H1 (cell line): ENCODE results near the gene RAB31. TPM values are rescaled to one million over a fixed set of nuclear protein-coding genes. Genes with fewer than 3 reads are reported as not detected.

Experiments used
- CTCF ChIA-PET: fragments of 300-600 bp; sonication (Branson Sonifier 250); formaldehyde crosslinking; loops from one replicate; lab custom pipeline; 2021; ENCODE audit not compliant: partially characterized antibody; lab: Charles Lee
- POLR2A ChIA-PET: fragments of 300-600 bp; sonication (Branson Sonifier 250); formaldehyde crosslinking; loops from one replicate; lab custom pipeline; 2021; ENCODE audit warnings: inconsistent platforms; ENCODE audit not compliant: partially characterized antibody; lab: Charles Lee
- DNase-seq, 2 experiments: peaks; one replicate each; pipeline versions ENCODE4 v3.0.0 to v3.0.0-alpha.2; 2010 to 2022; ENCODE audit warnings: low spot score in 2 of 2, low read depth in 1 of 2, mixed read lengths in 1 of 2
- FAIRE-seq: peaks from 2 replicates; lab custom pipeline; 2011; peaks lifted over from hg19 to GRCh38; lab: Jason Lieb, UNC
- H2AFZ ChIP-seq: 2 replicates; pipeline ENCODE4 v1.8.1; 2012; ENCODE audit warnings: low read length, inconsistent platforms
- H2AK5ac ChIP-seq: 2 replicates; pipeline ENCODE4 v1.6.1; 2013; ENCODE audit warnings: low read depth, low read length
- H2BK120ac ChIP-seq: replicated peaks from 2 replicates; pipeline ENCODE3; 2013; ENCODE audit warnings: low read depth, low read length, inconsistent platforms
- H2BK12ac ChIP-seq: 2 replicates; pipeline ENCODE4 v1.6.1; 2013; ENCODE audit warnings: low read depth, low read length
- H2BK15ac ChIP-seq: 2 replicates; pipeline ENCODE4 v1.6.1; 2013; ENCODE audit warnings: low read length
- H2BK20ac ChIP-seq: 2 replicates; pipeline ENCODE4 v1.6.1; 2013; ENCODE audit warnings: low read length
- H2BK5ac ChIP-seq: 2 replicates; pipeline ENCODE4 v1.6.1; 2013; ENCODE audit warnings: low read depth, low read length
- H3K14ac ChIP-seq: 2 replicates; pipeline ENCODE4 v1.6.1; 2013; ENCODE audit warnings: inconsistent platforms; ENCODE audit not compliant: insufficient read length
- H3K18ac ChIP-seq: 2 replicates; pipeline ENCODE4 v1.6.1; 2013; ENCODE audit warnings: low read length; ENCODE audit errors: extremely low read depth
- H3K23ac ChIP-seq: 2 replicates; pipeline ENCODE4 v1.6.1; 2013; ENCODE audit warnings: inconsistent platforms; ENCODE audit not compliant: insufficient read length
- H3K23me2 ChIP-seq: 2 replicates; pipeline ENCODE4 v1.6.1; 2013; ENCODE audit warnings: low read depth, low read length
- H3K27ac ChIP-seq: 2 replicates; pipeline ENCODE4 v1.6.1; 2011; ENCODE audit warnings: low read depth, low read length, inconsistent platforms
- H3K27me3 ChIP-seq, 4 experiments: replicated peaks in 1 of 4; 1 replicate in 1 of 4; 2 replicates in 3 of 4; pipeline versions ENCODE4 v1.6.1 to v1.8.1; 2011 to 2013; ENCODE audit warnings: low read length in 3 of 4, mild to moderate bottlenecking in 3 of 4, inconsistent platforms in 2 of 4, mixed read lengths in 2 of 4, moderate library complexity in 1 of 4; ENCODE audit not compliant: control insufficient read depth in 3 of 4, insufficient read depth in 3 of 4; ENCODE audit errors: extremely low read depth in 1 of 4
- H3K36me3 ChIP-seq, 4 experiments: 2 replicates each; pipeline versions ENCODE4 v1.6.1 to v1.8.1; 2011 to 2013; ENCODE audit warnings: mild to moderate bottlenecking in 4 of 4, low read length in 3 of 4, moderate library complexity in 2 of 4, control low read depth in 1 of 4, inconsistent platforms in 1 of 4; ENCODE audit not compliant: insufficient read depth in 4 of 4, control insufficient read depth in 2 of 4
- H3K4ac ChIP-seq: replicated peaks from 2 replicates; pipeline ENCODE3; 2013; ENCODE audit warnings: low read length, low read depth, mixed read lengths, inconsistent platforms; ENCODE audit not compliant: insufficient read length
- H3K4me1 ChIP-seq, 4 experiments: replicated peaks in 1 of 4; 1 replicate in 1 of 4; 2 replicates in 3 of 4; pipeline versions ENCODE4 v1.6.1 to v1.8.1; 2011 to 2013; ENCODE audit warnings: low read length in 3 of 4, inconsistent platforms in 2 of 4, mixed read lengths in 1 of 4; ENCODE audit not compliant: insufficient read depth in 4 of 4, control insufficient read depth in 3 of 4
- H3K4me2 ChIP-seq, 2 experiments: 2 replicates each; pipeline versions ENCODE4 v1.6.1 to v1.8.1; 2011 to 2013; ENCODE audit warnings: low read depth in 2 of 2, low read length in 2 of 2, control low read depth in 1 of 2, inconsistent platforms in 1 of 2, mild to moderate bottlenecking in 1 of 2; ENCODE audit not compliant: insufficient read depth in 1 of 2
- H3K4me3 ChIP-seq, 4 experiments: fragments of 200-600, 300-600 bp in 1 of 4; sonication (generic), shearing (Covaris generic), sonication (Bioruptor Twin) in 1 of 4; 2 replicates each; pipeline versions ENCODE4 v1.5.1 to v1.8.1; 2011 to 2016; ENCODE audit warnings: low read length in 4 of 4, low read depth in 3 of 4, control low read depth in 2 of 4, inconsistent platforms in 2 of 4, mild to moderate bottlenecking in 2 of 4, mixed read lengths in 1 of 4, moderate library complexity in 1 of 4; ENCODE audit not compliant: insufficient read depth in 2 of 4; ENCODE audit errors: extremely low read depth in 1 of 4
- H3K56ac ChIP-seq: replicated peaks from 2 replicates; pipeline ENCODE3; 2013; ENCODE audit warnings: low read depth, mild to moderate bottlenecking, mixed read lengths, low read length, inconsistent platforms; ENCODE audit not compliant: insufficient read length
- H3K79me1 ChIP-seq: 2 replicates; pipeline ENCODE4 v1.6.1; 2013; ENCODE audit warnings: low read depth, low read length, control low read depth
- H3K79me2 ChIP-seq, 2 experiments: 2 replicates each; pipeline versions ENCODE4 v1.6.1 to v1.8.1; 2012 to 2013; ENCODE audit warnings: low read length in 2 of 2, mild to moderate bottlenecking in 2 of 2, inconsistent platforms in 1 of 2; ENCODE audit not compliant: insufficient read depth in 2 of 2, control insufficient read depth in 1 of 2
- H3K9ac ChIP-seq, 4 experiments: replicated peaks in 1 of 4; 1 replicate in 1 of 4; 2 replicates in 3 of 4; pipeline versions ENCODE4 v1.6.1 to v1.8.1; 2011 to 2013; ENCODE audit warnings: low read depth in 3 of 4, low read length in 3 of 4, control low read depth in 2 of 4, mild to moderate bottlenecking in 2 of 4, moderate library complexity in 2 of 4, inconsistent platforms in 1 of 4; ENCODE audit errors: extremely low read depth in 1 of 4
- H3K9me3 ChIP-seq, 2 experiments: 2 replicates each; pipeline versions ENCODE4 v1.6.1 to v1.8.1; 2012 to 2013; ENCODE audit warnings: mild to moderate bottlenecking in 2 of 2, moderate library complexity in 2 of 2, control low read depth in 1 of 2, inconsistent platforms in 1 of 2, low read depth in 1 of 2, low read length in 1 of 2, mixed read lengths in 1 of 2; ENCODE audit not compliant: insufficient read depth in 2 of 2
- H4K20me1 ChIP-seq, 2 experiments: replicated peaks in 1 of 2; 2 replicates each; pipeline versions ENCODE3 to v1.8.1; 2011 to 2013; ENCODE audit warnings: inconsistent platforms in 2 of 2, low read length in 2 of 2, mild to moderate bottlenecking in 1 of 2; ENCODE audit not compliant: insufficient read depth in 2 of 2, control insufficient read depth in 1 of 2
- H4K5ac ChIP-seq: 2 replicates; pipeline ENCODE4 v1.6.1; 2013; ENCODE audit warnings: low read length, low read depth, mixed read lengths, inconsistent platforms; ENCODE audit not compliant: insufficient read length
- H4K8ac ChIP-seq: 2 replicates; pipeline ENCODE4 v1.8.0; 2013; ENCODE audit warnings: mild to moderate bottlenecking, moderate library complexity, low read length, inconsistent platforms; ENCODE audit not compliant: insufficient read depth; ENCODE audit errors: extremely low read depth
- H4K91ac ChIP-seq: replicated peaks from 2 replicates; pipeline ENCODE3; 2013; ENCODE audit warnings: low read length, mixed read lengths, inconsistent platforms; ENCODE audit not compliant: insufficient read length
- EP300 ChIP-seq, 2 experiments: IDR thresholded peaks; 1 replicate in 1 of 2; 2 replicates in 1 of 2; pipeline ENCODE4 v1.6.1; 2011 to 2012; ENCODE audit warnings: low read depth in 2 of 2, low read length in 2 of 2, mild to moderate bottlenecking in 2 of 2, borderline replicate concordance in 1 of 2, inconsistent platforms in 1 of 2, moderate library complexity in 1 of 2
- PHF8 ChIP-seq: fragments of 200-600 bp; sonication (generic); conservative IDR thresholded peaks from 2 replicates; pipeline ENCODE4 v1.7.1; 2012; ENCODE audit warnings: low read depth, mild to moderate bottlenecking, inconsistent platforms, low read length, moderate library complexity
- SAP30 ChIP-seq: fragments of 300-600 bp; sonication (generic); IDR thresholded peaks from 2 replicates; pipeline ENCODE4 v1.7.1; 2012; ENCODE audit warnings: low read length, moderate library complexity, mild to moderate bottlenecking, inconsistent platforms; ENCODE audit not compliant: insufficient read depth, insufficient replicate concordance
- SIN3A ChIP-seq, 2 experiments: IDR thresholded peaks in 1 of 2; conservative IDR thresholded peaks in 1 of 2; 2 replicates each; pipeline ENCODE4 v1.6.1; 2011 to 2012; ENCODE audit warnings: low read length in 2 of 2, improper control_type of control experiment in 1 of 2, low read depth in 1 of 2, mild to moderate bottlenecking in 1 of 2
- SRF ChIP-seq: IDR thresholded peaks from 2 replicates; pipeline ENCODE4 v1.6.1; 2011; ENCODE audit warnings: mild to moderate bottlenecking, low read depth, low read length, moderate library complexity
- TAF1 ChIP-seq: IDR thresholded peaks from 2 replicates; pipeline ENCODE4 v1.6.1; 2011; ENCODE audit warnings: mild to moderate bottlenecking, low read depth, low read length
- TBP ChIP-seq: IDR thresholded peaks from 2 replicates; pipeline ENCODE4 v1.6.1; 2011; ENCODE audit warnings: low read depth, low read length, improper control_type of control experiment
- WGBS, 2 experiments: shearing (Covaris generic) in 1 of 2; methylation state at CpG; one replicate each; pipeline versions ENCODE4 v1.1.6 to v1.1.7; 2013 to 2015; ENCODE audit warnings: low lambda C conversion rate in 2 of 2, mixed read lengths in 2 of 2, inconsistent platforms in 1 of 2, low coverage in 1 of 2, missing lambda C conversion rate in 1 of 2; ENCODE audit not compliant: insufficient replicate concordance in 2 of 2, insufficient coverage in 1 of 2, insufficient read length in 1 of 2; ENCODE audit errors: extremely low coverage in 1 of 2, missing lambda C conversion rate in 1 of 2; 5-methylcytosine and 5-hydroxymethylcytosine counted together
- polyA plus RNA-seq, 7 experiments: library from polyadenylated mRNA; depleted of rRNA in 3 of 7; stranded (reverse) in 5 of 7; unstranded in 2 of 7; fragments of >200 nt in 5 of 7; fragments of 200-250 nt in 2 of 7; gene quantifications; 1 replicate in 5 of 7; 2 replicates in 1 of 7; 4 replicates in 1 of 7; pipeline versions ENCODE4 v1.2.1 to v1.2.3, GENCODE V29; 2011 to 2013; ENCODE audit warnings: missing spikeins in 2 of 7, mixed read lengths in 2 of 7
- total RNA-seq: library from RNA; stranded (reverse); fragmentation: NEBNext Ultra II Directional; extraction: Animal tissue kit (Norgen Biotek cat#: 25700); gene quantifications from 2 replicates; pipeline ENCODE4 v1.2.1, GENCODE V29; 2021

RAB31 gene
- total and polyA plus RNA-seq, 2 of the 8 experiments (the other 6 are each of a cell fraction or from before 2014, with no cell fraction given), result 15.2 to 40.9 TPM

GRCh38 chr18:9751371-9752031 is 43.4 kb downstream of the RAB31 start:
- DNase-seq (peak in 1 of 2 experiments; percentile 16), FAIRE-seq (no peak)
- H2BK15ac ChIP-seq, result no peak overlapping the region
- no peak overlapping the region for H3K14ac ChIP-seq
- CTCF ChIA-PET, result interaction anchor here (0.7 to 1.0 kb wide), 2 partner anchors 67 to 220 kb away, joined by 3 to 4 read pairs; no protein-coding TSS in a partner anchor
- no peaks in the 10 kb centered on the region for H3K23me2 ChIP-seq
- H2BK5ac ChIP-seq, result no peak overlapping the region
- no peaks in the 10 kb centered on the region for H3K9me3 ChIP-seq
- no peak overlapping the region for H2BK12ac ChIP-seq
- no peaks in the 10 kb centered on the region for H4K20me1 ChIP-seq
- POLR2A ChIA-PET, result no interaction called here
- H2BK20ac ChIP-seq, result no peak overlapping the region
- H3K23ac ChIP-seq, result no peak overlapping the region
- H3K27me3 ChIP-seq, result no peaks in the 10 kb centered on the region
- no peak overlapping the region for H4K91ac ChIP-seq
- TF ChIP-seq EP300 (IDR thresholded peaks at IDR 0.05; ENCODE audit: borderline replicate concordance in 1 of 2, low read depth in 2 of 2, low read length in 2 of 2), result no peak
- no peak for TF ChIP-seq TBP
- TF ChIP-seq SIN3A (conservative IDR thresholded peaks at IDR 0.05 in 1 of 2, IDR thresholded peaks at IDR 0.05 in 1 of 2; ENCODE audit: low read depth in 1 of 2, low read length in 2 of 2), result no peak
- no peak for TF ChIP-seq TAF1
- TF ChIP-seq PHF8, result no peak
- TF ChIP-seq SRF, result no peak
- no peak for TF ChIP-seq SAP30
- TF ChIP-seq, all 59 proteins: peak for 0
- WGBS, 2 experiments, result 95% methylated on average over 8 of the region's 8 CpGs; no CpG with 5 or more reads in 1 of the 2 experiments
- no peak overlapping the region for H2AFZ ChIP-seq
- H3K56ac ChIP-seq, result no peak overlapping the region
- H3K18ac ChIP-seq, result no peak overlapping the region
- H3K79me1 ChIP-seq, result no peaks in the 10 kb centered on the region; the same call in 1 of the 2 replicates
- H4K5ac ChIP-seq, result no peak overlapping the region
- no peak overlapping the region for H3K9ac ChIP-seq
- no peak overlapping the region for H3K4me3 ChIP-seq
- no peaks in the 10 kb centered on the region; a peak in 1 of 8 replicates for H3K36me3 ChIP-seq
- no peak overlapping the region for H2BK120ac ChIP-seq
- H3K79me2 ChIP-seq, result no peaks in the 10 kb centered on the region
- no peak overlapping the region for H3K4ac ChIP-seq
- no peak overlapping the region for H3K27ac ChIP-seq
- no peak overlapping the region for H3K4me2 ChIP-seq
- H3K4me1 ChIP-seq, result no peaks in the 10 kb centered on the region
- H2AK5ac ChIP-seq, result no peak overlapping the region
- no peak overlapping the region for H4K8ac ChIP-seq
